ENCODE measurements around the gene KAT7.
"Not testable (repeated sequence)": the region's sequence is repeated elsewhere in the genome, so short reads cannot be mapped to it uniquely, and the experiment has no call there.

KAT7 gene

DNA sequence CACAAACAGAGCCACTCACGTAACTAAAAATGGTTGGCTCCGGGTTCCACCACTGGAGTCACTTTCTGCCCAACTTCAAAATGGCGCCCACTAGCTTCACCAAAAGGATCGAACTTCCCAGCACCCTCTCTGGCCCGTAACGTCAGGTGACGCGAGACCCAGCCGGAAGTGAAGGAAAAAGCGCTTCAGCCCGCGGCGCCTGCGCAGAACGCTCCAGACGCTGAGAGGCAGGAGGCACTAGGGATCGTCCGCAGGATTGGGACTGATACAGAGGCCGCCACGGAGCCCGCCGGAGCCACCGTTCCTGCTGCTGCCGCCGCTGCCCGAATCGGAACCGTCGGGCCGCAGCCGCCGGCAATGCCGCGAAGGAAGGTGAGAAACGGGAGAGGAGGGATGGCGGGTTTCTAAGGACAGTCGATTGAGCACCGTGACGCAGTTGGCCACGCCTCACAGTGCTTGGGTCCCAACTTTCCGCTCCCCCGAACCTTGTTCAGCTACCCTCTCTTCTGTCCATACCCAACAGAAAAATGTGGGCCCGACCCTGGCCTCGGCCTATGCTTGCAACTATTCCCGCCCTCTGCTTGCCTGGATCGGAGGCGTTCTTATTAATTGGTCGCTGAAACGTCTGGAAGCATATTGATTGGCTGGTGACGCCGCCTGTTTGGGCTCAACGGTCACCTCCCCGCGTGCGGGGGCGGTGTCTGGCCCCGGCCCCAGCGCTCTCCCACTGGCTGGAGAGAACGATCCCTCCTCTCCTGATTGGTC, at the start of gene KAT7:
Gene KAT7, plus strand, starts transcription at position 204 of the 765 bp plus-strand sequence. Its CDS starts 154 bp downstream, at position 358.
- peak; percentile 99 for DNase-seq

DNA sequence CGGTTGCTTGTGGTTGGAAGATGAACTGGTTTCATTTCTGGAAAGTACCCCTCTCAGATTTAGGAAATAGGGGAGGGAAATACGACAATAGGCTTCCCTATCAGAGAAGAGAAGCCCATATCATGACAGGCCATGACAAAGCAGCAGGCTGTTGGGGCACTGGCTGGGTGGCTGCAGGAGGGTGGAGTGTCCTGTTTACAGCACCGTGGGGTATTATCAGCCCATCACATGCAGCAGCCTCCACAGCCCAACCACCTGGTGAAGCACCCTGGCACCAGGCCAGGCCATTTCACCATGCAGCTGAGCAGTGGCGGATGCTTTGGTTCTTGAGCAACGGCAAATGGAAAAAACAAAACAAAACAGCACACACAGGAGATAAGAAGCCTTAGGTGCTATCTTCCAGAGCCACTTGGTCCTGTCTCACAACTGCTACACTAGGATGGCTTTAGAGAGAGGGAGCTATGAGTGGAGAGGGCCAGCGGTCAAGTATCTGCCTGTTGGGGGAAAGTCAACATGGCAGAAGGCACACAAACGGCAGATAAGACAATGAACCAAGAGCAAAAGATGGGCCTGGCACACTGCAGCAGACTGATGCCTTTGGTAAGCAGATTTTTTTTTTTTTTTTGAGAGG, 48.7 kb upstream of the KAT7 start:
- peak; percentile 87 for DNase-seq

DNA sequence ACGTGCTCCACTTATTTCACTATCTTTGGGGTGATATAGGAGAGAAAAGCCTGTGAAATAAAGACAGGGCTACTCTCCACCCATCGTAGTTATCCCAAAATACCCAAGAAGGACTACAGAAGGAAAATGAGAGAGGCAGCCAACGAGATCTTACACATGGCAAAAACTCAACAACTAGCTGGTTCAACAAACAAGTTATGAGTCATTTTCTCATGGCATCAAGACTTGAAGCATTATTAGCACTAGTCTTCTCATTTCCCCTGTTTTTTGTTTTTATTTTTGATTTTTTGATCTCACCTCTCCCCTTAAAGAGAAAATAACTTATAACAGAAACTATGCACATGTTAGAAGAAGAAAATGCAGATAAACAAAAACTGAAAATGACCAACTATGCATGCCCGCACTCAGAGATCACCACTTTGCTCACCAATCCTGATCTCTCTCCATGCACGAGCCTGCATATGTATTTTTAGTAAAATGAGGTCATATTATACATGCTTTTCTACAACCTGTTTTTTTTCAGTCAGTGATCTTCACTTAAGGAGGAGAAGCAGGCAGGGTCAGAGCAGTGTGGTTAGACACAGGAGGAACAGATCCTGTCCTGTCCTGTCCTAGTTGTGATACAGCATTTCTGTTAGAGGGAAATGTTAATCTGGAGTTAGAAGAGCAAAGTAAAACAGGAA, 47.3 kb upstream of the KAT7 start:
- no peak for DNase-seq

DNA sequence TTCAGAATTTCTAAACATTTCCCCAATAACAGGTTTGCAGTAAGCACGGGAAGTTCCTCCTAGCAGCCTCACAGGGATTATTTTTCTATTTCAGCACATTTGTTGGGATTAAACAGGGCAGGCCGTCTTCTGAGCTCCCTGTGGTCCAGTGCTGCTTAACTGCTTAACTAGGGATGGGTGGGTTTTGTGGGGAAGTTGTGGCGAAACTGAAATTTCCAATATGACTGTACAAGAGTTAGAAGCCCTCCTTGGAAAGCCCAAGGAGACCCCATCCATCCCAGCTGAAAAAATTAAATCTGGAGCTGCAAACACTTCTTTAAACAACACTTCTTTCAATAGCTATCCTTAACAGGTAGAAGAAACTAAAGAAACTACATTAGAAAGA, 46.8 kb upstream of the KAT7 start:
- DNase-seq: no peak

DNA sequence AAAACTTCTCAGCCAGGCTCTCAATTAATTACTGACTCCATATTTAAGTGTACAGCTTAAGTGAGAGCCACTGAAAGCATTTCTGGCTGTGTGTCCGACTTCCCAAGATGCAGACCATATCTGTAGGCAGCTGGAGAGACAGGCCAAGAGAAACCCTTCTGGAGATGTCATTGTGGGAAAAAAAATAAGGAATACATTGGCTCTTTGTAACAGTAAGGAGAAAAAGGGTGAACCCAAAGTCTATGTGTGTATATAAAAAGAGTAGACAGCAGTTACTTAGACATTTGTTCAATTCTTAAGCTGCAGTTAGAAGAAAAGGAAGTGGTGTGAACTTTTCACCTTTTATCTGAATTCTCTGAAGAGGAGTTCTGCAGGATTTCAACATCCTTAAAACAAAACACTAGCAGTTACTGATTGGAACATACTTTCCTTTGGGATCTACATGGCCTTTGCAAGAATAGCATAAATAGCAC, 46.3 kb upstream of the KAT7 start:
- no peak for DNase-seq

DNA sequence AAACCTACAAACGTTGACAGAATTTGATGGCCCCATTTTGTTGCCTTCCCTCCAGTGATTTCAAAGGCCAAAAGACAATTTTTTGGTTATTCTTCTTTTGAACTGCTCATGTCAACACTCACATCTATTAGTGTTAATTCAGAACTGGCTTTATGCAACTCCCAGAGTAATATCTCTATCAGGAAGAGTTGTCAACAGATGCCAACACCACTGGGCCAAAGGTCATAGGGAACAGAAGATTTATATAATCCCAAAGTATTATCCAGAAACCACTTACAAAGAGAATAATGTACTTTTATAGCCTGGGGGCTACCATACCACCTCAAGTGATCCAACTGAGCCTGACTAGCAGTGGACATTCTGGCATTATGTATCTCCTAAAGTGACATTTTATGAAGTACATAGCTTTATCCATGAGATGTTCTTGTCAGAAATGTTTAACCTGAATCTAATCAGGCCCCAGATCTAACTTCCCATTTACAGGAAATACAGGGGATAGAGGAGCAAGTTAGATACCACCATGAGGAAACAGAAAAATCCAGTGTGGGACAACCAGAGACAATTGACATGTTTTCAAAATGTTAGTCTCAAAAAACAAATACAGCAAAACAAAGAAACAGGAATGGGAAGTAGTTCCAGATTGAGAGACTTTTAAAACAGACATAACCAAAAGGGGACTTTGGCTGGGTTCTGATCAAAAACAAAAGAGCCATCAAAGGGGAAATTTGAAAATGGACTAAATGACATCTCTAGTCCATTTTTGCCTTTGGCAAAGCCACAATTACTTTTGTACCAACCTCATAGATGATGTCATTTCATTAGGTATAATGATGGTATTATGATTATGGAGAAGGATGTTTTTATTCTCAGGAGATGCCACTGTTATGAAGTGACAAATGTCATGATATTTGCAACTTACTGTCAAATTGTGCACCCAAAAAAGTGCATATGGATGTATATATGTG, 43.0 kb upstream of the KAT7 start:
- DNase-seq: no peak

DNA sequence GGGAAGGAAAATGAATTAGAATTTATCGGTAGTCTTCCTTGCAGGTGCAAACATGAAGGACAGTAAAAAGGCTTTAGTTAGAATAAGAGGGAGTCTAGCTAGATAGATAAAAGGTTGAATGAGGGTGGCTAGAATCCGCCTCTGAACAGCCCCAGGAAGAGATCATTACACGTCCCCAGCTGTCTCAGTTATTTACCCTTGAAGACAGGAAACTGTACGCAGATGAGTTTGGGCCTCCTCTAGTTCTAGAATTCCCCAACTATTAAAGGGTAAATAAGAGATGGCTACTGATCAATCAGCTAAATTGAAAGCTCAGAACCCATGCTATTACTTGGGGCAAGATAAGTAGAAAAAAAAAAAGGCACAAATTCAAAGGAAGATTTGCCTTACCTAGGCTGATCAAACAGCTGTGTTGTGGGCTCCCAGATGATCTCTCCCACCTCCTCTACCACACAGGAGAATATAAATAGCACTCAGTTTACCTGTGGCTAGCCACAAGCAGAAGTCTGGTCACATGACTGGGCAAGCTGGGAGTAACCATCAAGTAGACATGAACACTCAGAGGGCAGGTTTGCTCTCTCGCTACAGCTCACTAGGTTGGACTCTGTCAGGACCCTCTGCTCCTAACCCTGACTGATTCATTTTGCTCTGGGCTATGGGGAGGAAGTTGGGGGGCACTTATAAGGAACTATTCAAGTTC, 41.5 kb upstream of the KAT7 start:
- DNase-seq: no peak

DNA sequence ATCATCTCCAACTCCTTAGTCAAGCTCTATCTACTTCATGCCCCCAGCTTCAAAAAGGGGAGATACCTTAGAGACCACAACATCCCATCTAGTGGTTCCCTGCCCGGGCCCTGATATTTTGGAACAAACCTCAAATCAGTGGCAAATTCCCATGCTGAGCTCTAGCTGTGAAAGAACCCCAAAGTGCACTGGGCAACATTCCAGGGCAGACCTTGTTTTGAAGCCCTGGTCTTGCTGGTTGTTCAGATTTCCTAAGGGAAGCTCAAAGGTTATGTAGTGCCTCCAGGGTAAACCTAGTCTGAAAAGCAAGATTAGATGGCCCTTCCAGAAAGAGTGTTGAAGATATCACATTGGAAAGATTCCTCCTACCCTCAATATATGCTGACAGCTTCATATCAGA, 40.8 kb upstream of the KAT7 start:
- no peak for DNase-seq

DNA sequence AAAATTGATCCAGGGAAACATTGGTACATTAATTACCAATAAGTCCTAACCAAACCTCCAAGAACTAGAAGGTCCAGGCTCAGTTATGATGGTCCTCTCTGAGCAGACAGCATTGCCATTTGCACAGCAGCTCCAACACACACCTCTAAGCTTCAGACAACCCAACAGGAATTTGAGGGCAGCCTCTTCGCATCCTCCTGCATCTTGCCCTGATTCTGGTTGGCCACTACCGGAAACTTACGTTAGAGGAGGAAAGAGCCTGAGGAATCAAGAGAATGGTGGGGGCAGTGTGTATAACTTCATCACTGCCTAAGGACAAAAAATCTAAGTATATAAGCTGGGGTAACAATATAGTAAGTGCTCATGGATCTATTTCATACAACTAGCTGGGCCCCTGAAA, 40.3 kb upstream of the KAT7 start:
- no peak for DNase-seq

DNA sequence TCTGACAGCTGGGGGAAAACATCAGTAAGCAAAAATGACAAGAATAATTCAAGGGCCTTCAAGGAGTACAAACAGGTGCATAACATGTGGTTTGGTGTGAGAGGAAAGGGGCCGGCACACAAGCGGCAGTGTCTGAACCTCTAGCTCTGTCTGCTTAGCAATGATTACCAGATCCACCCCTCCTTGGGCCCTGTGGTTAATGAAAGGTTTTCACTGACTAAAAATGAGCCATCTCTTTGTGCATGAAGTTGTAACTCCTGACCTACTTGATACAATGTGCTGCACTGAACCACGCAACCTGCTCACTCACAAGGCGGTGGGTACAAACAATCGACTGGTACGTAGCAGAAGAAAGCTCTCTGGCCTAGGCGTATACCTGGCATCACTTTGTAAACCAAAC, 39.7 kb upstream of the KAT7 start:
- no peak for DNase-seq

DNA sequence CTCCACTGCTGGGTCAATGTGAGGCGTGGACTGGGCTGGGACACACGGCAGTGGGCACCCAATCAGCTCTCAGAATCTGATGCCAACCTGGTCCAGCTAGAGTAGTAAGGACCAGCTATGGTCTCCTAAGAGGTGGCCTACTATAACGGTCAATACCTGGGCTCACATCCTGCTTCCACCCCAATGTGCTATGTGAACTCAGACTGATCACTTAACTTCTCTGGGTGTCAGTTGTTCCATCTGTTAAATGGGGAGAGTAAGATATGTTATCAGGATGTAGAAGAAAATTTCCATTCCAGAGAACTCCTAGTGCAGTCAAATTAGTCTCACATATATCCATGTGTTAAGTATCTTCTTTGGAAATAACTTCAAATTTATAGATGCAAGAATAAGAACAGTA, 38.8 kb upstream of the KAT7 start:
- no peak for DNase-seq

DNA sequence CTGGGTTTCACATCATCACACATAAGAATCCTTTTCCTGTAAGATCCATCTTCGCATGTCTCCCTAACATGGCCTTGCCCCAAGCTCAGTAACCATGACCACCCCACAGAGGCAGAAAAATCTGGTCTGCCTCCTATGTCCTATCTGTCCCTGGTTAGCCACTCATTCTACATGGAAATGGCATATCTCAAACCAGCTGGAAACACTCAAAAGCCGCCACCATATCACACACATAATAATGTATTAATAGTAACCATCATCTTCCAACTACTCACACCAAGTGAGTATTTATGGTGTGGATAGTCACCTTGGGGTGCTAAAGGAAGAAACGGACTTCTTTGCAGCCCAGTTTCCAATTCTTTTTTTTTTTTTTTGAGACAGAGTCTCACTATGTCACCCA, 36.0 kb upstream of the KAT7 start:
- DNase-seq: no peak

DNA sequence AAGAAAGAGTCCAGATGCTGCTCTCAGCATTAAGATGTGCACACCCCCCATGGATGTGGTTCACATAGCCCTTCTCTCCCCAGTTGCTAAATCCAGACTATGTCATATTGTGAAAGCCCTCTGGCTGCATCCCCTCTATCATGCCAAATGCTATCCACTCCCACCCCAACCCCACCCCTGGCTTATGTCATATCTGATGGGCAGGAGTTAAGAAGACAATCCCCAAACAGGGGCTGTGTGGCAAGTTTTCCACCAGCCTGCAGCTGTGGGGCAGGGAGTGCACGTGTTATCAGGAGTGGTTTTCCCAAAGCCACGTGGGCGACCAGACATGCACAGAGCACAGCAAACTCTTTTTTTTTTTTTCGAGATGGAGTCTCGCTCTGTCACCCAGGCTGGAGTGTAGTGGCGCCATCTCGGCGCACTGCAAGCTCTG, 34.5 kb upstream of the KAT7 start:
- no peak for DNase-seq

DNA sequence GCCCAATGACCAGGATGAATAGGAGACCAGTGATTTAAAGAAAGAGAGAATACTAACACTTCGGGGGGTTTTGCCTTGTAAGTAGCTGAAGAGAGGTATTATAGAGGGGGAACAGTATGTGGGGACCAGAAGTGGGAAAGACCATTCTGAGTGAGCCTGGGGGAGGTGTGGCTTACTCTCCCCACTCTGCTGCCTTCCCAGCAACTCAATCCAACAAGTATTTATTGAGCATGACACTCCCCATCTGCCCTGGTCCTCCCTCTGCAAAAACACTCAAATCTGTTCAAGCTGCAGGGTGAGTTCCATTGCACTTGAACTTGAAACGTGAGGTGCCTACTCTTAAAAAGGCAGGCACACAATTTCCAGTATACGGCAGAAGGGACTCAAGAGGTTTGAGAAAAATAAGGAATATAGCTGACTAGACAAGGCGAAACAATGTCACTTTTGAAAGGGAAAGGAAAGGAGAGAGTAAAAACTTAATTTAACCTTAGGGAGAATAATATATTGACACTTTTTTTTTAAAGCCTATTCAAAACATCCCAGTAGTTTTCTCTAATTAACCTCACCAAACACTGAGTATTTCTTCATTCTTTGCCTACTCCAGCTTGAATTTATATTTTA, 32.7 kb upstream of the KAT7 start:
- DNase-seq: no peak

DNA sequence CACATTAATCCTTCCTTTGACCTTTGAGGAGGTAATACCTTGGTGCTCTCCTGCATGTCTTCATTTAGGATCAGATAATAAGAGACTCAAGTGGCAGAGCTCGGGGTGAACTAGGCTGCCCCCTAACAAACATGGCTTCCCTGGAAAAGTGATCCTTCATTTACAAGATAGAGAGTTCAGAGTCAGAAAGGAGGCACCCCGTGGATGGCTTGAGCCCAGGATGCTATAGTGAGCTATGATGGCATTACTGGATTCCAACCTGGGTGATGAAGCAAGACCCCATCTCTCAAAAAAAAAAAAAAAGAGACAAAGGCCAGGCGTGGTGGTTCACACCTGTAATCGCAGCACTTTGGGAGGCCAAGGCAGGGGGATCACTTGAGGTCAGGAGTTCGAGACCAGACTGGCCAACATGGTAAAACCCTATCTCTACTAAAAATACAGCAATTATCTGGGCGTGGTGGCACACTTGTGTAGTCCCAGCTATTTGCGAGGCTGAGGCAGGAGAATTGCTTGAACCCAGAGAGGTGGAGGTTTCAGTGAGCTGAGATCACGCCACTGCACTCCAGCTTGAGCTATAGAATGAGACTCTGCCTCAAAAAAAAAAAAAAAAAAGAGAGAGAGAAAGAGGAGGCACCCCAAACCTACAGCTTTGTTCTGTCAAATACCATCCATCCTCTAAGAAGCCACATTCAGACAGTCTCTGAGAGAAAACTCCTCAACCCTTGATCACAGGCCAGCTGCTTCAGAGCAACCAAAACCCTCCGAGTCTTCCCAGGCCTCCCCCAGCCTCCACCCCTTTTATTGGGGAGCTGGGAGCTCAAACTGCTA, 31.9 kb upstream of the KAT7 start:
- no peak for DNase-seq

DNA sequence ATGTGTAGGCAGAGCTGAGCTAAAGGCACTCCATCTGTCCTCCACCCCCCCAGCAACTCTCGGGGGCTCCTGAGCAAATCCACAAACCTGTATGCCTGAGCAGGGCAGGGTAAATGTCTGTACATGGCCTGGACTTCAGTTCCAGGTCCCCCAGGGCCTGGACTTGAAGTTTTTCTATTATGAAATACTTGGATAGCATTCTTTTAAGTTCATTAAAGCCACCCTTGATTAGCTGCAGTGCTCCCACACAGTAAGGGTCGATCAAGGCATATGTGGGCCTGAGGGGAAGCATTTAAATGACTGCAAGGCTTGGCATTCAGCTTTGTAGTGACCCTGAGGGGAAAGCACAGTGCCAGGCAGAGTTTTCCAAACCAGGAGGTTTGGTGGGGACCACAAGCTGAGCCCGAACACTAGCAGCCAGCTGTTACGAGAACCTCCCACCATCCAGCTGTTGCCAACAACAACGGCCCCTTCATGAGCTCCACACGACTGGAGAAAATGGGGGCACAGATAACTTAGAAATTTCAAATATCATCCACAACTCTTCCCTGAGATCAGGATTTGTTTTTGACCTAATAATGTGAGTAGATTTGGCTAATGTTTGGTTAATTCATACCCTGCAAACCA, 31.2 kb upstream of the KAT7 start:
- DNase-seq: no peak

DNA sequence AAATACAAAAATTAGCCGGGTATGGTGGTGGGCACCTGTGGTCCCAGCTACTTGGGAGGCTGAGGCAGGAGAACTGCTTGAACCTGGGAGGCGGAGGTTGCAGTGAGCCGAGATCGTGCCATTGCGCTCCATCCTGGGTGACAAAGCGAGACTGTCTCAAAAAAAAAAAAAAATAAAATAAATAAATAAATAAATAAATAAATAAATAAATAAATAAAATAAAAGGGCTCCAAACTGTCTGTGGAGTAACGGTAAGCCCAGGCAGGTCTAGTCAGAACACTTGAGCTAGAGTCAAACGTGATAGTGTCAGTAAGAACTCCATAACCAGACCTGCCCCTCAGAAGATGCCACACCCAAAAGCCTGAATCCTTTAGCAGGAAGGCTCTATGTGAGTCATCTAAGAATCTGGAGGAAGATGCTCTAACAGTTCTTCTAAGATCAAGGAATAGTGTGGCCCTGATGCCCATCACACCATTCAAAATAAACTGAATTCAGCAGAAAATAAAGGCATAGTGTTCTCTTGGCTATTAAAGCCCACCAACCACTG, 29.9 kb upstream of the KAT7 start:
- DNase-seq: not testable (repeated sequence)

DNA sequence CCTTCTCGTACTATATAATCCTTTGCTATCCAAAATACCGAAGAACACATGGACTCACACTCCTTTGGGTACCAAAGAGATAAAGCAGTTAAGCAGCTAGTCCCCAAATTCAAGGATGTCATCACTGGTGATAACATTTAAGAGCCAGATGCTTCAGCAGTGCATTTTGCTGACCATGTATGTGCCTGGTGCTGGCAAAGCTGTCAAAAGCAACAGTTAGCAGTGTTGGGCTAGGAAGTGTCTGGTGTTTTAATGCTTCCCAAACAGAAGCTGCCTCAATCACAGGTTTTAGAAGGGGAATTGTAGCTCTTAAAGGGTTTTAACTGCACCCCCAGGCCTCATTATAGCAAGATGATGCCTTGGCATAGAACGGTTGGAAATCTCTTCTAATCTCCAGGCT, 29.3 kb upstream of the KAT7 start:
- no peak for DNase-seq

DNA sequence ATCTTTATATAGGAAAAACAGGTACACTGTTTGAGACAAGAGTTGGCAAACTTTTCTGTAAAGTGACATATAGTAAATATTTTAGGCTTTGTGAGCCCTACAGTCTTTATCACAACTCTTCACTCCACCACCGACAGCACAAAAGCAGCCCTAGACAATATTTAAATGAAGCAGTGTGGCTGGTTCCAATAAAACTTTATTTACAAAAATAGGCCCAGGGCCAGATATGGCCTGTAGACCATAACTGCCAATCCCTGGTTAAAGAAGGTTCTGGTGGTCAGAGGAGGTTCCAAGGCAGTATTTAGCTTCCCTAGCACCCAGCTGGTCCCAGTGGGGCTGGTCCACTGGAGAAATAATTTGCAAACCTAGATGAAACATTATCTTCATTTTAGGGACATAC, 28.2 kb upstream of the KAT7 start:
- DNase-seq: no peak
